Renal cortex interstitium (tissue), 11 donors: ENCODE results near the gene RHBDD1. TPM values are rescaled to one million over a fixed set of nuclear protein-coding genes. Genes with fewer than 3 reads are reported as not detected.

Experiments
- DNase-seq, 11 donors: peaks; one replicate each; pipeline ENCODE4 v3.0.0-alpha.2; 2013; ENCODE audit warnings: low read depth in 9 of 11, low spot score in 4 of 11; ENCODE audit errors: extremely low read depth in 1 of 11
- polyA plus RNA-seq, 3 donors: library from polyadenylated mRNA; unstranded; fragments of 120-200 nt; gene quantifications; one replicate each; pipeline ENCODE4 v1.2.1, GENCODE V29; 2013; ENCODE audit not compliant: insufficient read length in 3 of 3

RHBDD1 gene
- polyA plus RNA-seq, 3 donors: 25.6 to 35.4 (median 29.2) TPM

DNA sequence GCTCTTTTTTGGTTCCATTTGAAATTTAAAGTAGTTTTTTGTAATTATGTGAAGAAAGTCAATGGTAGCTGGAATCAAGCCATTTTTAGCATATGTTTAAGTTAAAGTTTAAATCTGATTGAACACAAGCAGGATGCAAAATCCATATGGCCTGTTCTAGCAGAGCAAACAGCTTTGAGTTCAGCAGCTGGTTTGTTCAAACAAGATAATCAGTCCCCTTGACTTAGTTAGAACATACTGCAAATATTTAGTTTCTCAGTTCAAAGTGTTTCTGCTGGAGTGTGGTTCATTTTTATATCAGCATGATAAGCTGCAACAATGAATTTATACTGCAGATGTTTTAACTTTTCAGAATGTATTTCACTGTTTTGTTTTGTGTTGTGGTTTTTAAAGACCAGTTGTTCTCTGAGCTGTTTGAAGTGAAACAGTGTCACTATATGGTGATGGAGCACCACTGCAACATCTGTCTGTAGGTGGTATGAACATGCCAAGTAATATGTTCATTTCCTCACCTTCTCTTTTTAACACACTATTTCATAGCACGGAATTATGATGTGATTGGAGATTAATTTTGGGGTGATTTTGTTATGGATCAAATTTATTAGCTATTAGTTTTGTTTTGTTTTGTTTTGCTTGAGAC lies 202.8 kb downstream of the RHBDD1 start:
- peak in 8 of 11 donors; percentile 6 to 56 (median 40) for DNase-seq

DNA sequence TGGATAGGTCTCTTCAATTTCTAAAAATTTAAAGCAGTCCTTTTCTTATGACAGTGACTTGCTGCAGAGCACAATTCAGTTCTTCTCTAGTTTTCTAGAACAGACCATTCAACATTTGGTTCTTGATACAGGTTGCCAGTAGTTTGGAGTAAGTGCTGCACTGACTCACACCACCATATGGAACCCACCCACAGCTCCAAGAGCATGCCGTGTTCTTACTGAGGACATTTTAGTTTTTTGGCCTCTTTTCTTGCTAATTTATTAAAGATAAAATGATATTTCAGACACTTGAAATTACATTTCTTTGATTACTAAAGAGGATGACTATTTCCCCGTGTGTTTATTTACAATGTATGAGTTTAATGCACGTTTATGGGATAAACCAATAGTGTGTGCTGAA lies 208.1 kb downstream of the RHBDD1 start:
- DNase-seq: no peak

Other genes with a start within 250 kb of the RHBDD1 start
- 10 to 100 TPM; 12.4 to 15.7 (median 14.2) TPM for gene IRS1, start 36.2 kb upstream of the RHBDD1 start, polyA plus RNA-seq